H9 (cell line): ENCODE results near the gene PPHLN1. TPM values are rescaled to one million over a fixed set of nuclear protein-coding genes. Genes with fewer than 3 reads are reported as not detected.

Experiments
- DNase-seq: peaks from one replicate; pipeline ENCODE4 v3.0.0-alpha.2; 2017
- H2AFZ ChIP-seq: one replicate; pipeline ENCODE4 v1.6.1; 2013; ENCODE audit warnings: mild to moderate bottlenecking, low read length, control low read depth, moderate library complexity
- H2AK5ac ChIP-seq: 2 replicates; pipeline ENCODE4 v1.6.1; 2013; ENCODE audit warnings: low read length, control low read depth, mixed read lengths; ENCODE audit not compliant: insufficient read length
- H2BK120ac ChIP-seq: one replicate; pipeline ENCODE4 v1.6.1; 2013; ENCODE audit warnings: low read depth, mild to moderate bottlenecking, low read length, control low read depth, inconsistent platforms; ENCODE audit not compliant: poor library complexity, severe bottlenecking
- H2BK12ac ChIP-seq: 2 replicates; pipeline ENCODE4 v1.6.1; 2013; ENCODE audit warnings: low read length, control low read depth, mixed read lengths, low read depth; ENCODE audit not compliant: insufficient read length
- H2BK15ac ChIP-seq: 2 replicates; pipeline ENCODE4 v1.6.1; 2013; ENCODE audit warnings: low read depth, low read length, control low read depth
- H2BK20ac ChIP-seq: one replicate; pipeline ENCODE4 v1.6.1; 2013; ENCODE audit warnings: low read depth, mild to moderate bottlenecking, low read length, control low read depth, inconsistent platforms; ENCODE audit not compliant: poor library complexity, severe bottlenecking
- H2BK5ac ChIP-seq: 2 replicates; pipeline ENCODE4 v1.6.1; 2013; ENCODE audit warnings: low read length, control low read depth, mixed read lengths; ENCODE audit not compliant: insufficient read length
- H3K14ac ChIP-seq: 2 replicates; pipeline ENCODE4 v1.6.1; 2013; ENCODE audit warnings: low read length, control low read depth; ENCODE audit not compliant: insufficient read depth
- H3K18ac ChIP-seq: 2 replicates; pipeline ENCODE4 v1.6.1; 2013; ENCODE audit warnings: low read depth, mild to moderate bottlenecking, mixed read lengths, low read length, control low read depth; ENCODE audit not compliant: insufficient read length
- H3K23ac ChIP-seq: 2 replicates; pipeline ENCODE4 v1.6.1; 2013; ENCODE audit warnings: low read length, control low read depth, mixed read lengths, low read depth; ENCODE audit not compliant: insufficient read length
- H3K23me2 ChIP-seq: 2 replicates; pipeline ENCODE4 v1.6.1; 2013; ENCODE audit warnings: low read depth, mild to moderate bottlenecking, mixed read lengths, low read length, control low read depth; ENCODE audit not compliant: insufficient read length, poor library complexity, severe bottlenecking
- H3K27ac ChIP-seq: 2 replicates; pipeline ENCODE4 v1.5.1; 2013; ENCODE audit warnings: low read length, control low read depth, mixed read lengths, low read depth; ENCODE audit not compliant: insufficient read length
- H3K27me3 ChIP-seq: 2 replicates; pipeline ENCODE4 v1.6.1; 2013; ENCODE audit warnings: low read length, control low read depth, inconsistent platforms; ENCODE audit not compliant: insufficient read depth
- H3K4ac ChIP-seq: 2 replicates; pipeline ENCODE4 v1.6.1; 2013; ENCODE audit warnings: low read depth, mild to moderate bottlenecking, control low read depth, inconsistent platforms, low read length, moderate library complexity
- H3K4me1 ChIP-seq: 2 replicates; pipeline ENCODE4 v1.6.1; 2013; ENCODE audit warnings: low read length, control low read depth, inconsistent platforms; ENCODE audit not compliant: insufficient read depth
- H3K4me2 ChIP-seq: 2 replicates; pipeline ENCODE4 v1.6.1; 2013; ENCODE audit warnings: low read length, control low read depth, mixed read lengths; ENCODE audit not compliant: insufficient read length, insufficient read depth
- H3K56ac ChIP-seq: 2 replicates; pipeline ENCODE4 v1.6.1; 2013; ENCODE audit warnings: low read depth, mild to moderate bottlenecking, mixed read lengths, low read length, control low read depth; ENCODE audit not compliant: insufficient read length
- H3K79me1 ChIP-seq: 2 replicates; pipeline ENCODE4 v1.6.1; 2013; ENCODE audit warnings: low read depth, mild to moderate bottlenecking, moderate library complexity, low read length, control low read depth, inconsistent platforms; ENCODE audit not compliant: insufficient read depth, poor library complexity, severe bottlenecking
- H3K79me2 ChIP-seq: 2 replicates; pipeline ENCODE4 v1.6.1; 2013; ENCODE audit warnings: low read length, control low read depth, inconsistent platforms; ENCODE audit not compliant: insufficient read depth
- H3K9ac ChIP-seq: 2 replicates; pipeline ENCODE4 v1.6.1; 2013; ENCODE audit warnings: low read length, control low read depth, mixed read lengths; ENCODE audit not compliant: insufficient read length; ENCODE audit errors: extremely low read depth
- H3K9me3 ChIP-seq: one replicate; pipeline ENCODE4 v1.6.1; 2013; ENCODE audit warnings: low read depth, low read length, inconsistent platforms; ENCODE audit not compliant: control insufficient read depth
- H3T11ph ChIP-seq: one replicate; pipeline ENCODE4 v1.6.1; 2013; ENCODE audit warnings: mild to moderate bottlenecking, low read length, control low read depth, inconsistent platforms
- H4K20me1 ChIP-seq: one replicate; pipeline ENCODE4 v1.6.1; 2013; ENCODE audit not compliant: control insufficient read depth, insufficient read length, insufficient read depth
- H4K5ac ChIP-seq: 2 replicates; pipeline ENCODE4 v1.6.1; 2013; ENCODE audit warnings: low read depth, mild to moderate bottlenecking, mixed read lengths, low read length, control low read depth; ENCODE audit not compliant: insufficient read length
- H4K8ac ChIP-seq: replicated peaks from 2 replicates; pipeline ENCODE4 v1.6.1; 2013; ENCODE audit warnings: low read length, control low read depth, mixed read lengths, low read depth; ENCODE audit not compliant: insufficient read length
- H4K91ac ChIP-seq: 2 replicates; pipeline ENCODE4 v1.6.1; 2013; ENCODE audit warnings: low read depth, mild to moderate bottlenecking, moderate library complexity, mixed read lengths, low read length, control low read depth; ENCODE audit not compliant: insufficient read length
- H3K27ac Mint-ChIP-seq, 3 experiments: 2 replicates in 2 of 3; 3 replicates in 1 of 3; pipeline ENCODE4 v1.8.0; 2020 to 2021; ENCODE audit warnings: mixed read lengths in 3 of 3, mild to moderate bottlenecking in 1 of 3, moderate library complexity in 1 of 3
- H3K27me3 Mint-ChIP-seq: 2 replicates; pipeline ENCODE4 v1.8.0; 2021; ENCODE audit warnings: low read depth, mild to moderate bottlenecking, moderate library complexity, mixed read lengths
- H3K36me3 Mint-ChIP-seq, 3 experiments: 2 replicates in 2 of 3; 3 replicates in 1 of 3; pipeline ENCODE4 v1.8.0; 2020 to 2021; ENCODE audit warnings: low read depth in 3 of 3, mixed read lengths in 3 of 3; ENCODE audit not compliant: insufficient read depth in 1 of 3
- H3K4me1 Mint-ChIP-seq, 2 experiments: 2 replicates each; pipeline ENCODE4 v1.8.0; 2020; ENCODE audit warnings: mixed read lengths in 2 of 2
- H3K4me3 Mint-ChIP-seq, 2 experiments: 2 replicates in 1 of 2; 3 replicates in 1 of 2; pipeline ENCODE4 v1.8.0; 2020 to 2021; ENCODE audit warnings: mild to moderate bottlenecking in 2 of 2, mixed read lengths in 2 of 2, moderate library complexity in 1 of 2
- H3K9me3 Mint-ChIP-seq, 2 experiments: 2 replicates in 1 of 2; 3 replicates in 1 of 2; pipeline ENCODE4 v1.8.0; 2020; ENCODE audit warnings: mild to moderate bottlenecking in 2 of 2, mixed read lengths in 2 of 2, moderate library complexity in 1 of 2
- WGBS: extraction: QIAGEN DNeasy Blood & Tissue Kit; methylation state at CpG from one replicate; pipeline ENCODE4 v1.1.7; 2013; ENCODE audit warnings: missing lambda C conversion rate, low lambda C conversion rate, mixed read lengths; ENCODE audit not compliant: insufficient read length; ENCODE audit errors: extremely low coverage; 5-methylcytosine and 5-hydroxymethylcytosine counted together
- total RNA-seq: library from RNA; stranded (reverse); gene quantifications from 2 replicates; pipeline ENCODE4 v1.2.1, GENCODE V29; 2021
- TF ChIP-seq, protein P1 (sequence below): fragments of 200-600 bp; sonication (generic); conservative IDR thresholded peaks from 3 replicates; pipeline ENCODE4 v1.8.0; 2021; ENCODE audit warnings: antibody characterized with exemption, mild to moderate bottlenecking

Gene PPHLN1
- total RNA-seq, 1 experiment from 2014 or later = 66.2 TPM

GRCh38 chr12:42380733-42381132, 54.8 kb downstream of the PPHLN1 start:
- Histone ChIP-seq H3K23ac (no peak overlapping the region), H2AFZ (no peak overlapping the region), H4K91ac (no peak overlapping the region), H3K4ac (no peak overlapping the region), H2BK15ac (no peak overlapping the region), H3K18ac (no peak overlapping the region), H3K14ac (no peak overlapping the region), H3K23me2 (no peaks in the 10 kb centered on the region), H2AK5ac (no peak overlapping the region), H3K9ac (no peak overlapping the region), H3K4me1 (peaks cover 2% of the 10 kb centered on the region; the same call in 1 of the 2 replicates), H3K56ac (no peak overlapping the region), H3K79me2 (no peaks in the 10 kb centered on the region), H3K4me2 (no peak overlapping the region), H2BK12ac (no peak overlapping the region), H4K20me1 (no peaks in the 10 kb centered on the region), H3K27me3 (no peaks in the 10 kb centered on the region), H2BK120ac (no peak overlapping the region), H3K9me3 (no peaks in the 10 kb centered on the region), H2BK5ac (no peak overlapping the region), H2BK20ac (no peak overlapping the region), H4K5ac (no peak overlapping the region), H3K27ac (no peak overlapping the region), H3T11ph (no peak overlapping the region), H4K8ac (no peak overlapping the region), H3K79me1 (no peaks in the 10 kb centered on the region)
- H3K27ac Mint-ChIP-seq = no peak overlapping the region
- H3K4me3 Mint-ChIP-seq = no peak overlapping the region
- peaks cover 2 to 18% (median 10%) of the 10 kb centered on the region in 3 experiments; a peak in 6 of 7 replicates for H3K36me3 Mint-ChIP-seq
- H3K9me3 Mint-ChIP-seq = no peaks in the 10 kb centered on the region
- no peak for DNase-seq
- no CpG with 5 or more reads among the region's 1 CpG for WGBS
- no peaks in the 10 kb centered on the region for H3K27me3 Mint-ChIP-seq
- TF ChIP-seq, protein P1, sequence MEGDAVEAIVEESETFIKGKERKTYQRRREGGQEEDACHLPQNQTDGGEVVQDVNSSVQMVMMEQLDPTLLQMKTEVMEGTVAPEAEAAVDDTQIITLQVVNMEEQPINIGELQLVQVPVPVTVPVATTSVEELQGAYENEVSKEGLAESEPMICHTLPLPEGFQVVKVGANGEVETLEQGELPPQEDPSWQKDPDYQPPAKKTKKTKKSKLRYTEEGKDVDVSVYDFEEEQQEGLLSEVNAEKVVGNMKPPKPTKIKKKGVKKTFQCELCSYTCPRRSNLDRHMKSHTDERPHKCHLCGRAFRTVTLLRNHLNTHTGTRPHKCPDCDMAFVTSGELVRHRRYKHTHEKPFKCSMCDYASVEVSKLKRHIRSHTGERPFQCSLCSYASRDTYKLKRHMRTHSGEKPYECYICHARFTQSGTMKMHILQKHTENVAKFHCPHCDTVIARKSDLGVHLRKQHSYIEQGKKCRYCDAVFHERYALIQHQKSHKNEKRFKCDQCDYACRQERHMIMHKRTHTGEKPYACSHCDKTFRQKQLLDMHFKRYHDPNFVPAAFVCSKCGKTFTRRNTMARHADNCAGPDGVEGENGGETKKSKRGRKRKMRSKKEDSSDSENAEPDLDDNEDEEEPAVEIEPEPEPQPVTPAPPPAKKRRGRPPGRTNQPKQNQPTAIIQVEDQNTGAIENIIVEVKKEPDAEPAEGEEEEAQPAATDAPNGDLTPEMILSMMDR = no peak
- H3K4me1 Mint-ChIP-seq = peaks cover 18 to 20% of the 10 kb centered on the region in 2 experiments
